Left ventricle myocardium inferior (tissue), 1 donor: Measurements from ENCODE around the gene ANKRD40CL. TPM values are rescaled to one million over a fixed set of nuclear protein-coding genes. Genes with fewer than 3 reads are reported as not detected.

Source experiments
- DNase-seq: peaks from one replicate; pipeline ENCODE4 v3.0.0-alpha.2; 2020
- H3K27ac ChIP-seq: fragments of 200-600 bp; replicated peaks from 2 replicates; pipeline ENCODE4 v1.8.0; 2021
- H3K27me3 ChIP-seq: fragments of 200-600 bp; 2 replicates; pipeline ENCODE4 v1.8.0; 2021; ENCODE audit warnings: low read depth
- H3K36me3 ChIP-seq: fragments of 200-600 bp; 2 replicates; pipeline ENCODE4 v1.8.0; 2021
- H3K4me1 ChIP-seq: fragments of 200-600 bp; 2 replicates; pipeline ENCODE4 v1.8.0; 2021
- H3K4me3 ChIP-seq: fragments of 200-600 bp; 2 replicates; pipeline ENCODE4 v1.8.0; 2021; ENCODE audit warnings: mild to moderate bottlenecking, moderate library complexity
- H3K9me3 ChIP-seq: fragments of 200-600 bp; replicated peaks from 2 replicates; pipeline ENCODE4 v1.8.0; 2021
- intact Hi-C: fragments of 100-400 bp; cut with micrococcal nuclease; formaldehyde crosslinking; loops from one replicate; pipeline ENCODE4 v1.11.0; 2022
- long read RNA-seq: library from polyadenylated mRNA; unstranded; transcript quantifications from one replicate; pipeline ENCODE4 v2.0.0, GENCODE V29; 2021
- total RNA-seq: library from RNA; stranded (reverse); fragmentation: NEBNext Ultra II Directional; extraction: Animal tissue kit (Norgen Biotek cat#: 25700); gene quantifications from one replicate; pipeline ENCODE4 v1.2.1, GENCODE V29; 2021
- TF ChIP-seq, protein P1 (sequence below): fragments of 200-600 bp; IDR thresholded peaks from 2 replicates; pipeline ENCODE4 v1.8.0; 2021; ENCODE audit warnings: antibody characterized with exemption, mild to moderate bottlenecking, borderline replicate concordance
- donor health status: DM: no; HTN: yes; CAD: no; lungs with severe emphysema.

The ANKRD40CL gene, protein sequence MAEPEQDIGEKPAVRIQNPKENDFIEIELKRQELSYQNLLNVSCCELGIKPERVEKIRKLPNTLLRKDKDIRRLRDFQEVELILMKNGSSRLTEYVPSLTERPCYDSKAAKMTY
- not detected for total RNA-seq
- long read RNA-seq = 0 reads

DNA sequence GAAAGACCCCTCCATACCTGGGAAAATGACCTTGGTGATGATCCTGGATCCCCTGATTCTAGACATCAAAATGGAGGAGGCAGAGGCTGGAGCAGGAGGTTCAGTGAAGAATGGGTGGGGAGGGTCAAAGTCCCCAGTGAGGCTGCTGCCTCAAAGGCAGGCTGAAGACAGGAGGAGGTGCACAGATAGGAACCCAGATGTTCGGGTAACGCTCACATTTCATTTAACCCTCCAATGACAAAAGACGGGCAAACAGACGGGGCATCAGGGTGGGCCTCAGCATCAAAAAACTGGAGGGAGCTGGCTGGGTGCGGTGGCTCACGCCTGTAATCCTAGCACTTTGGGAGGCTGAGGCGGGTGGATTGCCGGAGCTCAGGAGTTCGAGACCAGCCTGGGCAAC is at the start of gene ANKRD40CL:
TSS of gene ANKRD40CL (minus strand) at position 73 of the 400 bp plus-strand sequence. CDS start 605 bp downstream, outside the sequence.
- H3K27ac ChIP-seq = no peak within 1 kb of the TSS
- no peaks in the 10 kb centered on the region for H3K36me3 ChIP-seq
- TF ChIP-seq, protein P1, sequence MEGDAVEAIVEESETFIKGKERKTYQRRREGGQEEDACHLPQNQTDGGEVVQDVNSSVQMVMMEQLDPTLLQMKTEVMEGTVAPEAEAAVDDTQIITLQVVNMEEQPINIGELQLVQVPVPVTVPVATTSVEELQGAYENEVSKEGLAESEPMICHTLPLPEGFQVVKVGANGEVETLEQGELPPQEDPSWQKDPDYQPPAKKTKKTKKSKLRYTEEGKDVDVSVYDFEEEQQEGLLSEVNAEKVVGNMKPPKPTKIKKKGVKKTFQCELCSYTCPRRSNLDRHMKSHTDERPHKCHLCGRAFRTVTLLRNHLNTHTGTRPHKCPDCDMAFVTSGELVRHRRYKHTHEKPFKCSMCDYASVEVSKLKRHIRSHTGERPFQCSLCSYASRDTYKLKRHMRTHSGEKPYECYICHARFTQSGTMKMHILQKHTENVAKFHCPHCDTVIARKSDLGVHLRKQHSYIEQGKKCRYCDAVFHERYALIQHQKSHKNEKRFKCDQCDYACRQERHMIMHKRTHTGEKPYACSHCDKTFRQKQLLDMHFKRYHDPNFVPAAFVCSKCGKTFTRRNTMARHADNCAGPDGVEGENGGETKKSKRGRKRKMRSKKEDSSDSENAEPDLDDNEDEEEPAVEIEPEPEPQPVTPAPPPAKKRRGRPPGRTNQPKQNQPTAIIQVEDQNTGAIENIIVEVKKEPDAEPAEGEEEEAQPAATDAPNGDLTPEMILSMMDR = no peak
- no peak within 1 kb of the TSS for H3K4me3 ChIP-seq
- intact Hi-C loops = no loop called here
- H3K4me1 ChIP-seq = peaks cover 29% of the 10 kb centered on the region
- DNase-seq = no peak
- H3K9me3 ChIP-seq = no peaks in the 10 kb centered on the region
- H3K27me3 ChIP-seq = no peaks in the 10 kb centered on the region

DNA sequence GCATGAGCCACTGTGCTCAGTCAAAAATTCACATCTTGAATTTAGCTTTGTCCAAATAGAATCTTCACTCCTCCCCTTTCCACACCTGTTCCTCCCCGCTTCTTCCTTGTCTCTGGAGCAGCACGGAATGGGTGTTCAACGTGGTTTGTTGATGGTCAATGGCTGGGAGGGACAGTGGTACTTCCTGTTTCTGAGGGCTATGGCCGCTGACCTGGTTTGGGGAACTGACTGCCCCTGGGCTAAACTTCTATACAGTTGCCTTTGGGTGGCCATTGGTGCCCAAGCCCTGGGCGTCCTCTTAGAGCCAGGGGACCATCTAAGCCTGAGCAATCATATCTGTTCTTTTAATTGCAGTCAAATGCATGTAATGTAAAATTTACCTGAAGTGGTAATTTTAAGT is 49.0 kb upstream of the ANKRD40CL start:
- no peak overlapping the region for H3K27ac ChIP-seq
- intact Hi-C loops = no loop called here
- peaks cover 10% of the 10 kb centered on the region for H3K27me3 ChIP-seq
- no peak for DNase-seq
- H3K4me1 ChIP-seq = peaks cover 8% of the 10 kb centered on the region
- H3K36me3 ChIP-seq = no peaks in the 10 kb centered on the region
- TF ChIP-seq, protein P1 = no peak
- H3K4me3 ChIP-seq = no peak overlapping the region
- no peaks in the 10 kb centered on the region for H3K9me3 ChIP-seq

DNA sequence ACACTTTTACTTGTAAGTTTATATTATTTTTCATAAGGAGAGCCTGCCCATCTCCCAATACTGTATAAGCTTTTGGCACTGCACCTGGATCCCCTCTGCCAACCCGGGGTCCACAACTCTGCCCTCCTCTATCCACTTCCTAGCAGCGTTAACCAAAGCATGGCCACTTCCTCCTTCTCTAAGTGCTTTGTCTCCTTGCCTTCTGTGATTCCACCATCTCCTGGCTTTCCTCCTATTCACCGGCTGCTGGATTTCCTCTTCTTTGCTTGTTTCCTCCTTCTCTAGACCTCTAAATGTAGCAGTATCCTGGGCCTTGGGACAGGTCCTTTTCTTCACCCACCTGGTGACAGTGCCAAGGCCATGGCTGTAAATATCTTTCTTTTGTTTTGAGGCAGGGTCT is 48.1 kb upstream of the ANKRD40CL start:
- Histone ChIP-seq H3K27me3 (peaks cover 10% of the 10 kb centered on the region), H3K4me3 (no peak overlapping the region), H3K4me1 (peaks cover 8% of the 10 kb centered on the region), H3K27ac (no peak overlapping the region), H3K9me3 (no peaks in the 10 kb centered on the region), H3K36me3 (no peaks in the 10 kb centered on the region)
- intact Hi-C loops = no loop called here
- DNase-seq = no peak
- TF ChIP-seq, protein P1 = no peak

GRCh38 chr17:50813583-50813982 is 46.3 kb upstream of the ANKRD40CL start:
- H3K27me3 ChIP-seq = peaks cover 10% of the 10 kb centered on the region
- TF ChIP-seq, protein P1 = no peak
- intact Hi-C loops = no loop called here

GRCh38 chr17:50808888-50809287 is 41.6 kb upstream of the ANKRD40CL start:
- H3K36me3 ChIP-seq = no peaks in the 10 kb centered on the region
- H3K27ac ChIP-seq = no peak overlapping the region
- DNase-seq = no peak
- TF ChIP-seq, protein P1 = no peak
- no peaks in the 10 kb centered on the region for H3K9me3 ChIP-seq
- intact Hi-C loops = no loop called here
- peaks cover 4% of the 10 kb centered on the region for H3K4me1 ChIP-seq
- H3K4me3 ChIP-seq = no peak overlapping the region
- H3K27me3 ChIP-seq = no peaks in the 10 kb centered on the region

More at GRCh38 chr17:50813583-50813982, 46.3 kb upstream of the ANKRD40CL start:
- peaks cover 8% of the 10 kb centered on the region for H3K4me1 ChIP-seq
- no peak overlapping the region for H3K27ac ChIP-seq
- H3K36me3 ChIP-seq = no peaks in the 10 kb centered on the region
- no peaks in the 10 kb centered on the region for H3K9me3 ChIP-seq
- no peak for DNase-seq
- H3K4me3 ChIP-seq = no peak overlapping the region

- Histone ChIP-seq H3K4me1 (peaks cover 4% of the 10 kb centered on the region), H3K27me3 (no peaks in the 10 kb centered on the region), H3K27ac (no peak overlapping the region), H3K9me3 (no peaks in the 10 kb centered on the region), H3K36me3 (no peaks in the 10 kb centered on the region), H3K4me3 (no peak overlapping the region)
- TF ChIP-seq, protein P1 = no peak
- intact Hi-C loops = no loop called here
- no peak for DNase-seq
Measured at GRCh38 chr17:50808413-50808812, 41.1 kb upstream of the ANKRD40CL start.
